ENCODE measurements around the gene SLC24A5.

SLC24A5 gene

DNA sequence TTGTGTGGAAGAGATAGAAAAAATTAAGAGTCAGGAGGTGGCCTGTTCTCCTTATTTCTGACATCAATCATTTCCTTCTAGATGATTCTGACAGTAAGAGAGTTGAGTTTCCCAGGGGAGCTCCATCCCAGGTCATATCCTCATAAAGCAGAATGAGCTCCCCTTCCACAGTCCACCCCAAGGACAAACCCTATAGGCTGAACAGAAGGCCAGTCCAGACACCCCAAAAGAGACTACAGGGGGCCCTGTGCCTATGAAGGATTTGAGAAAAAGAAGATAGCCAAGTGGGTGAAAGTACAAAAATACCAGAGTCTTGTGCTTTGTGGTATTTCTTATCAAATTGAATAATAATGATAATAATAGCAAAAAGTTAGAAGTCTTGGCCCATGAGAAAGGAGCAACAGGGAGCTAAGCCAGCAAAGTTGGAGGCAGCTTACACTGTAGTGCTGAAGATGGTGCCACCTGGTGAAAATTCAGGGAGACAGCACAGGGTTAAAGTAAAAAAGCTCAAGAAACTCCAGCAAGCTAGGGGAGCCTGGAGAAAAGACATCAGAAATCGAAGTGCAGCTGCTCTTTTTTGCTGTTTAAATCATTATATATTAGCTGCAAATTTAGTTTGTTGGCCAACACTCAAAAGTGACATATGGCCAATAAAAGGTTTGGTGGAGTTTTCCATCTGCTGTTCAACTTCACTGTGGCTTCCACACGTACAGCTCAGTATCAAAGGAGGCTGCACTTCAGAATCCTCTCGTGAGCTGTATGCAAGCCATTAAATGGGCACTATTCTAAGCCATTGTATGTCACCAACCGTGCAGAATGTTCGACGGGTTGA, 35.8 kb upstream of the SLC24A5 start:
- TF ChIP-seq CTCF (IDR thresholded peaks at IDR 0.05; ENCODE audit: low read depth, low read length, missing control alignments), result peak; percentile 80
- Histone ChIP-seq H3K36me3 (replicated peaks) (no peaks in the 10 kb centered on the region), H3K4me3 (ENCODE audit: low read depth, low read length) (no peak overlapping the region), H3K27me3 (replicated peaks) (no peaks in the 10 kb centered on the region), H3K27ac (no peak overlapping the region)
- DNase-seq, result peak; percentile 65
- in situ Hi-C loops (cut with HindIII; ENCODE audit: low pct_ligation_motif_present, low sequenced_read_pairs), result no loop called here

GRCh38 chr15:48085591-48085930, 35.2 kb upstream of the SLC24A5 start:
- no peak for DNase-seq
- Histone ChIP-seq H3K27ac (no peak overlapping the region), H3K4me3 (ENCODE audit: low read depth, low read length) (no peak overlapping the region), H3K27me3 (replicated peaks) (no peaks in the 10 kb centered on the region), H3K36me3 (replicated peaks) (no peaks in the 10 kb centered on the region)
- in situ Hi-C loops (cut with HindIII; ENCODE audit: low pct_ligation_motif_present, low sequenced_read_pairs), result no loop called here
- TF ChIP-seq CTCF (IDR thresholded peaks at IDR 0.05; ENCODE audit: low read depth, low read length, missing control alignments), result no peak

DNA sequence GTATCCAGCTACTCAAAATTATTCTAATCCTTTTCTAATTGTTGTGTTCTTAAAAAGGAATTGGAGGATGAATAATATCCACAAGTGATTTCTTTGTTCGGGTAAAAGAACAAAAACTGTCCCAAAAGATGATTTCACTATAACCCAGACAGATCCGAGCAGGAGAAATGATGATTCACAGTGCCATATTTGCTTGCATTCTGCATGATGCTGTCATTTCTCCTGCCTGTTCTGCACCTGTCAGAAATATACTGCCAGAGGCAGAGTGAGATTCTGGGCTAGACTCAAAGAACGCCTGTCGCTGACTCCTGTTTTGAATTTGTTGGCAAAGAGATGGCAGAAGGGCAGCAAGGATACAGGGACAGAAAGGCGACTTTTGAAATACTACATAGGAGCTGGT, 34.7 kb upstream of the SLC24A5 start:
- in situ Hi-C loops (cut with HindIII; ENCODE audit: low pct_ligation_motif_present, low sequenced_read_pairs), result no loop called here
- Histone ChIP-seq H3K36me3 (replicated peaks) (no peaks in the 10 kb centered on the region), H3K27ac (no peak overlapping the region), H3K27me3 (replicated peaks) (no peaks in the 10 kb centered on the region), H3K4me3 (ENCODE audit: low read depth, low read length) (no peak overlapping the region)
- no peak for DNase-seq
- TF ChIP-seq CTCF (IDR thresholded peaks at IDR 0.05; ENCODE audit: low read depth, low read length, missing control alignments), result no peak

- in situ Hi-C loops (cut with HindIII; ENCODE audit: low pct_ligation_motif_present, low sequenced_read_pairs), result no loop called here
- DNase-seq, result no peak
- TF ChIP-seq CTCF (IDR thresholded peaks at IDR 0.05; ENCODE audit: low read depth, low read length, missing control alignments), result no peak
- Histone ChIP-seq H3K27me3 (replicated peaks) (no peaks in the 10 kb centered on the region), H3K4me3 (ENCODE audit: low read depth, low read length) (no peak overlapping the region), H3K36me3 (replicated peaks) (no peaks in the 10 kb centered on the region), H3K27ac (no peak overlapping the region)
Observed at GRCh38 chr15:48086576-48086975, 34.2 kb upstream of the SLC24A5 start.

GRCh38 chr15:48087844-48088243, 32.9 kb upstream of the SLC24A5 start:
- TF ChIP-seq CTCF (IDR thresholded peaks at IDR 0.05; ENCODE audit: low read depth, low read length, missing control alignments), result no peak
- in situ Hi-C loops (cut with HindIII; ENCODE audit: low pct_ligation_motif_present, low sequenced_read_pairs), result no loop called here
- DNase-seq, result no peak
- Histone ChIP-seq H3K36me3 (replicated peaks) (no peaks in the 10 kb centered on the region), H3K27me3 (replicated peaks) (no peaks in the 10 kb centered on the region), H3K27ac (no peak overlapping the region), H3K4me3 (ENCODE audit: low read depth, low read length) (no peak overlapping the region)

GRCh38 chr15:48089702-48090101, 31.1 kb upstream of the SLC24A5 start:
- in situ Hi-C loops (cut with HindIII; ENCODE audit: low pct_ligation_motif_present, low sequenced_read_pairs), result no loop called here
- H3K27me3 ChIP-seq (replicated peaks), result no peaks in the 10 kb centered on the region
- no peak for TF ChIP-seq CTCF (IDR thresholded peaks at IDR 0.05; ENCODE audit: low read depth, low read length, missing control alignments)
- no peak overlapping the region for H3K4me3 ChIP-seq (ENCODE audit: low read depth, low read length)
- DNase-seq, result no peak
- H3K36me3 ChIP-seq (replicated peaks), result no peaks in the 10 kb centered on the region
- H3K27ac ChIP-seq, result no peak overlapping the region

All from brain microvascular endothelial cell (primary cell).